HG03439 (cell line): ENCODE measurements around the gene RTN1.

Source experiments
- ATAC-seq: cut with Tn5 transposase; IDR thresholded peaks from one replicate; pipeline ENCODE4 v1.9.1; 2021; ENCODE audit warnings: mild to moderate bottlenecking, moderate library complexity; ENCODE audit not compliant: unreplicated experiment

The RTN1 gene

DNA sequence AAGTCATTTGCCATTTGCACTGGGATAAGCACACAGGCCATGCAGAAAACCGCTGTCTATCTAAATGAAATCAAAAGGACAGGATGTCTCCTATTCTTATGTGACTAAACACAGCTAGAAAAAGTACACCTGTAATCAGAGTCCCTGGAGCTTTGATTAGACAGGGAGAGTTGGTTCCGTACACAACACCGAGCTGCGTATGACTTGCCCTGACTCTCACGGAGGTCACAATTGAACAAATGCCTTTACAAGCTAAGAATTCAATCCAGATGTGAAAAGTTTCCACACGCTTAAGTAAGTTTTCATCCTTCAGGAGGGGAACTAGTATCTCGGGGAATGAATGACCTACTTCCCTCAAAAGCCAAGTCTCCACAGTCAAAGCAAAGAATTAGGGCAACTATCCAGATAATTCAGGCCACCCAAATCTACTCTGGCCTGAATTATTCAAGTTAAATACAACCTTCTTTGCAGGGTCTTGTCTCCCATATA, 67.5 kb downstream of the RTN1 start:
- ATAC-seq = no peak

DNA sequence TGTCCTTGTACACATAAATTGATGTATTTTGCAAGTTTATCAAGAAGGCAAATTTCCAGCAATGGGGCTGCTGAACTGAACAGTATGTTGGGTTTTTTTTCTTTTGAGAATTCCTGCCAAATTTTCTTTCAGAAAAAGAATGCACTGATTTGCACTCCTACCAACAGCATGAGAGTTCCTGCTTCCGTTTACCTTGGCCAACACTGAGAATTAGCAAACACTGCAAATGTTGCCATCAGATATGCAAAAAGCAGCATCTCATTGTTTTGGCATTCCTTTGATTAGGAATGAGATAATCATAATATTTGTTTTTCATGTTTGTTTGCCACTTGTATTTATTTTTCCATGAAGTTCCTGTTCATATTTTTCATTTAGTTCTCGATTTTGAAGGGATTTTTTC, 82.4 kb downstream of the RTN1 start:
- no peak for ATAC-seq

GRCh38 chr14:59787045-59787674, 83.4 kb downstream of the RTN1 start:
- no peak for ATAC-seq

DNA sequence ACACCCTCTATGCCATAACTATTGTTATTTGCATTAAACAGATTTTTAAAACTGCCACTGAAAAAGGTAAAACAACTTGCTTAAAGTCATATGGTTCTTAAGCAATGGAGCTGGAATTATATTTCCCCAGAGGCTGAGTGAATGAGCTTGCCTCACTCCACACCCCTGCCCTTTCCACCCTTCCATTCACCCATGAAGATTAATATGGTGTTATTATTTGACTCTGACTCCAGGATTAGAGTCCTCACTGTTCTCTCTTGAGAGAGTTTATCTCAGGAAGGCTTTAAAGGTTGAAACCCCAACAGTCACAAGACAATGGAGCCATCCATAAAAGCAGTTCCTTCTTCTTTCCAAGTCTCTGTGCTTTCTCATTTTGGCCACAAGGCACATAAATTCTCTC, 84.9 kb downstream of the RTN1 start:
- ATAC-seq = no peak

DNA sequence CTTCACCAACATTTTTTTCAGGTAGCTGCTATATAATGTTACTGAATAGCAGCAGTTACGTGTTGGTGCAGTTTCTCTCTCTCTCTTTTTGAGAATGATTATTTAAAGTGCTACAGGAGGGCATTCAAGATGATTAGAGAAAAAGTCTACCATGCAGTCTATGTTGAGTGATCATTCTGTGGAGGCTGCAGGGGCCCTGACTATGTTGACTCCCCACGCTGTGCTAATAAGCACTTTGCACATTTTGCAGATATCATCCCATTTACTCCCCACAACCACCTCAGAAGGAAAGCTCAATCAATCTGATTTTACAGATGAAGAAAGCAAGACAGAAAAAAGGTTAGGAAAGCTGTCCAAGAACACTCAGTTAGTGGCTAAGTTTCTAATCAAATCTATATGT, 87.8 kb downstream of the RTN1 start:
- ATAC-seq = no peak

- no peak for ATAC-seq
Observed at GRCh38 chr14:59777006-59777579, 93.5 kb downstream of the RTN1 start.

DNA sequence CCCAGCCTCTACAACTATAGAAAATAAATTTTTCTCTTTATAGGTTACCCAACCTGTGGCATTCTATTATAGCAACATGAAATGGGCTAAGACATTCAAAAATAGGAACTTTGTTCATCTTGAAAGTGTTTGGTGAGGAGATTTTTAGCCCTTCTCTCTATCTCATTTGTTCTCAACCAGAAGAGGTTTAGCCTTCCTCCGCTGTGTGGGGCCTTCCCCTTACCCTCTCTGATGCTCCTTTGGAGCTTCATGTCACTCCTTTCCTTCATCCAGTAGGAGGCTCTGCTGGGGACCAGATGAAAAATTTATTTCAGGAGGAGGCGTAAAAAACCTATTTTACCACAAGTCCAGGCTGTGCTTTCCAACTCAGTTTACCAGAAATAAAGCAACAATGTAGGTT, 94.1 kb downstream of the RTN1 start:
- ATAC-seq = no peak

DNA sequence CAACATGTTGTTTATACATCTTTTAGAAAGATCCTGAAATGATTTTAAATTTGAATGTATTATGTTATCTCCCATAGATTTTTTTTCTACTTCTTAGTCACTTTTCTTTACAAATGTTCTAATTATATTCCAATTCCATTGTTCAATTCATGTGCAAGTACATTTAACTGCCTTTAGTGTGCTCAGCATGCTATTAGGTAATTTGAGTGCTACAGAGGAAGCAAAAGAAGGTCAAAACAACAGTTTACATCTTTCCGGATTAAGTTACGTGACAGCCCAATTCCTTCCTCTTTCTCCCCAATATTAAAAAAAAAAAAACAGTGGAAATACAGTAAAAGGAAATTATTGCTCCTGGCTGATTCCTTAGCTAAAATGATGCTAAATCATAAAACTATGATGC, 98.3 kb downstream of the RTN1 start:
- no peak for ATAC-seq

- no peak for ATAC-seq
Observed at GRCh38 chr14:59771577-59771976, 99.0 kb downstream of the RTN1 start.

- no peak for ATAC-seq
Observed at GRCh38 chr14:59769586-59769985, 101.0 kb downstream of the RTN1 start.

- no peak for ATAC-seq
Observed at GRCh38 chr14:59768855-59769375, 101.7 kb downstream of the RTN1 start.

DNA sequence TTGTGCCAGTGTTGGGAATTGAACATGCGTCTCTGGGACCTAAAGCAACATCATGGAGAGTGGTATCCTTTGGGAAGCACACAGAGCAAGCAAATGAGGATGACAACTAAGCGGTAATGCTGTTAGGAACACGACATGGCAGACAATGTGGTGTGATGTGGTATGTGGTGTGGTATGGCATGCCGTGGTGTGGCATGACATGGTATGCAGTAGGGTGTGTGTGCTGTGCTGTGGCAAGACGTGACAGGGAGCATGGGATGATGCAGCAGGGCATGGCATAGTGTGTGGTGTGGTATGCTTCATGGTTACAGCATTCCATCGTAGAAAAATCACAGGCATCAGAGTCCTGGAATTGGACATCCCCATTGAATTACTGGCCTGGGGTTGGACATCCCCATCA, 108.7 kb downstream of the RTN1 start:
- ATAC-seq = no peak

DNA sequence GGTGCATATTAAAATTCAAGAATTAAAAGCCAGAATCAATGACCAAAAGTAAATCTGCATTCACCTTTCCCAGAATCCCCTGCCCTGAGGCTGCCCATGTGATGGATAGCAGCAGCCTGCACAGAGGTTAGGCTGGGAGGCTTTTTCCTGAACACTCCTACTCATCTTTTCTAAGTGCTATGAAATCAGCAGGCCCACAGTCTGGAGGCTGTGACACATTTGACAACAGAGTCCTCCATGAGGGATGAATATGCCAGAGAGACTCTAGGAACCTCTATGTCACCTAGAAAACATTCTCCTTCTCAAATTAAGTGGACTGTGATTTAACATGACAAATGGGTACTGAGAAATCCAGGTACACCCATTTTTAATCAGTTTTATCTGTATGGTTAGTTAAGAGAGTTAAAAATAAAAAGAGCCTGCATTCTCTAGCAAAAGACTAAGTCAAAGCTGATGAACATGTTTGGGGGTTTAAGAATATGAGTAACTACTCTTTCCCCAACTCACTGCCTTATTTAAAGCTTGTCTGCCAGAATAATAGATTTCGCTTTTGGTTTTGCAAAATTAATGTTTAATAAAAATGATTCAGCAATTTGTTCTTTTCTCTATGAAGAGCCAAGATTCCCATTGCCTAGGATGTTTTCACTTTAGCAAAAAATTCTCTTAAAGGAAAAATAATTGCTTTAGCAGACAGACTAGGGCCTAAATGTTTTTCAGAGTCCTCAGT, 115.0 kb downstream of the RTN1 start:
- ATAC-seq = no peak

DNA sequence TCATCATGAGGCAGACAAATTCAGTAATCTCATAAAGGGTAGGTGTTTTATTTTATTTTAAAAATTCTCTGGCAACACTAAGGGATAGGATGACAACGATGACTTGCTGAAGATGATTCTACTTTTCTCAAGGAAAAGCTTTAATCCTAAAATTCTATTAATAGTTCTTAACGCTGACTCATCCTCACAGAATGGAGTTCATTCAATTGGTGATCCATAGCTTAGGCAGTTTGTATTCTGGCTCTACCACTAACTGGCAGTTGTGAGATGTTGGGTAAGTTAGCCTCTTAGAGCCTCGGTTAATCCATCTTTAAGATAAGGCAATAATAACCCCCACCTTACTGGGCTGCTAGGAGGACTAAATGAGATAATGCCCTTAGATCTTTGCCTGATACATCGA, 116.3 kb downstream of the RTN1 start:
- ATAC-seq = no peak

- ATAC-seq = no peak
Observed at GRCh38 chr14:59753512-59753911, 117.1 kb downstream of the RTN1 start.

DNA sequence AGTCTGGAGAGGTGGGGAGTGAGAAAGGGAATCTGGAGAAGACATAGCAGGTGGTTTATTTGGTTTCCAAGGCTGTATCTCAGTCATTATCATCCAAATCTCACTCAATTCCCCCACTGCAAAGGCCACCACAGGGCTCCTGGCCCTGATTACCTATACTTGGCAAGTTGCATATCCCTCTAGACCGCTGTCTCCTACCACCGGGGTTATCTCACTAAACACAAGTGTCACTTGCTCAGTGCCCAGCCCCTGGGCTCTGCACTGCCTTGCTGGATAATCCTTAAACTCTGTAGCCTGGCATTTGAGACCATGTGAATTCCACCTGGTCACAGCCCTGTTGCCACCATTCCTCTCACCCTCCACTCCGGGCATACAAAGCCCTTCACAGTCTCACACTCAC, 119.0 kb downstream of the RTN1 start:
- no peak for ATAC-seq

DNA sequence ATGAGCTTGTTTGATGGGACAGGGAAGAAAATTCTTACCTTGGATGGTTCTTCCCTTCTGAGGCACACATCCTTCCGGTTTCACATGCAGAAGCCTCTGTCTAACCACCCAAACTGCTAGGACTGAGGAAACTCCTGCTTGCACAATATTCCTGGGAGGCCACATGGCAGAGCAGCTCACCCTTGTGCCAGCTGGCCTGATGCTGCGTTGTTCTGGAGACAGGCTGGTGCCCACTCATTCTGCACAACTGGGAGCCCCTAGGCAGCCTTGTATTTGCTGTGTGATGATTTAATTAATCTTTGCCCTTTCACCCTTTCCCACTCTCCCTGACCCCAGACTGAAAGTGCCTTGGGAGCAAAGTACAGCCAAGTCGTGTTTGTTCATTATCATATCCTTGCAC, 130.8 kb downstream of the RTN1 start:
- no peak for ATAC-seq

GRCh38 chr14:59728304-59728703, 142.3 kb downstream of the RTN1 start:
- ATAC-seq = no peak

DNA sequence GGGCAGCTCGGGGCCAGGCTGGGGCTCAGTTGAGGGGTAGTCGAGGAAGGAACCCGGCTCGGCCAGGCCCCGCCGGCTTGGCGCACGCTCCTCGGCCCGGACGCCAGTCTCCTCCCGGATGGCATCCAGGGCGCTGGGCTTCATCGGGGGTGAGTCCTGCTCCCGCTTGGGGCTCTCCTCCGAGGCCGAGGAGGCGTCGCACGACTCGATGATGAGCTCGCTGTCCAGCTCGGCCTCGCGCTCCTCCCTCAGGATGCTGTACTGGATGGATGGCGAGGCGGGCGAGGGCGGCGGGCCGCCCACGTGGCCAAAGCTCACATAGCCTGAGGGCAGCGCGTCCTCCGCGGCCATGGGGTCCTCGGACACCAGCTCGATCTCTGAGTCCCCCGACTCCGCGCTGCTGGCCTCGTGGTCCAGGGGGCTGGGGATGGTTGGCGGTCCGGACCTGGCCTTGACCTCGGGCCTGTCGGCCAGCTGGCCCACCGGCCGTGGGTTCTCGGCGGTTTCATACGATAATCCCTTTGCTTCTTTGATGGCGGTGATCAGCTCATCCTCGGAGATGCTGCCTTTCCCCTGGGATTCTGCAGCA, 143.4 kb downstream of the RTN1 start:
- ATAC-seq = no peak

- no peak for ATAC-seq
Observed at GRCh38 chr14:59711080-59711479, 159.5 kb downstream of the RTN1 start.

DNA sequence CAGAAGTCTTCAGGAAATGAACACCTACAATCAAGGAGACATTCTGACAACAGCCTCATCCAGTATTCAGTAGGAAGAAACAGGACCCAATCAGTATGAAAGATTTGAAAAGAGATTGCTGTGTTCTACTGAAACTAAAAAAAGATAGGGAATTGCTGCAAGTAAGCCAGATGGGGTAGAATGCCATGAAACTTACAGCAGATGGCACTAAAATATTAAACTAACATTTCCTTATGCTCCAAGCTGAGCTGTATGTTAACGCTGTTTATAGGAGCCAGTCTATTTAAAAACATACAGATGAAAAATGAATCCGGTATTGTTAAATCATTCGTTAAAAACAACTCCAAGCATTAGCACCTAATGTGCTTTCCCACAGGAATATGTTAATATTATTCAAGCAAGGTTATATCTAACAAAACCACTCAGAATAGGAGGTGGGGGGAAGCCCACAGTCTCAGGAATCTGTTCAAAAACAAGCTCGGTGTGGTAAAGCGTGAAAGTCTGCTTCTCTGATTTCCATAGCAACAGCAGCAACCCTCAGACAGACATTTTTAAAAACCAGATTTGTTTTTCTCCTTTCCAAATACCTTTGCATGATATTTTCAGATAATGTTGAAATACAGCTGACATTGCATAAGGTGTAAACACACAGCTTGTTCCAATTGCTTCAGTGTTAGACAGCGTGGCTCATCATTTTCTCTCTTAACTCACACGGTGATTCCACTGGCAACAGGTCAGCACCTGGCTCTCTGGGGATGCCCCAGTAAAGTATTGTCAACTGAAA, 162.6 kb downstream of the RTN1 start:
- ATAC-seq = no peak
